GM23248 (cell line): ENCODE results near the gene ZNF438.

Experiments
- EZH2 ChIP-seq: fragments of 200-600 bp; sonication (generic); IDR thresholded peaks from 2 replicates; pipeline ENCODE4 v1.6.1; 2018; ENCODE audit warnings: antibody characterized with exemption, mild to moderate bottlenecking; ENCODE audit not compliant: insufficient read depth, poor library complexity, severe bottlenecking
- EZH2phosphoT487 ChIP-seq: fragments of 200-600 bp; sonication (generic); IDR thresholded peaks from 2 replicates; pipeline ENCODE4 v1.6.1; 2018; ENCODE audit warnings: antibody characterized with exemption, moderate library complexity, mild to moderate bottlenecking, low read depth; ENCODE audit not compliant: insufficient read depth

DNA sequence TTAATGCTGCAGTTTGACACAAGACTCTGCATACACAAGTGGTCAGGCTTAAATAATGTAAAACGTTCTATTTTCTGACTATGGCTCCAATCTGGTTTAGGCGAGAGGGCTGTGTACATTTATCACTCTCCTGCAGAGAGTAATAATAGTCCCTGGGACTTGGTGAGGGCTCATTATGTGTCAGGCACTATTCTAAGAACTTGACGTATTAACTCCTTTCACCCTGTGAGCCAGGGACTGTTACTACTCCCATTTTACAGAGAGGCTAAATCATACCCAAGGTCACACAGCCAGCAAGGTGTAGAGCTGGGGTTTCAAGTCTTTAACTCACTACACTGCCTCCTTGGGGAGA, 214.9 kb downstream of the ZNF438 start:
- TF ChIP-seq EZH2phosphoT487 (no peak), EZH2 (no peak)
